ENCODE data around the gene ROCK2. TPM values are rescaled to one million over a fixed set of nuclear protein-coding genes. Genes with fewer than 3 reads are reported as not detected.

The ROCK2 gene
- total and polyA plus RNA-seq, 2 donors (not counting 1 experiment from before 2014, with no cell fraction given), result 2.3 to 30.2 TPM

DNA sequence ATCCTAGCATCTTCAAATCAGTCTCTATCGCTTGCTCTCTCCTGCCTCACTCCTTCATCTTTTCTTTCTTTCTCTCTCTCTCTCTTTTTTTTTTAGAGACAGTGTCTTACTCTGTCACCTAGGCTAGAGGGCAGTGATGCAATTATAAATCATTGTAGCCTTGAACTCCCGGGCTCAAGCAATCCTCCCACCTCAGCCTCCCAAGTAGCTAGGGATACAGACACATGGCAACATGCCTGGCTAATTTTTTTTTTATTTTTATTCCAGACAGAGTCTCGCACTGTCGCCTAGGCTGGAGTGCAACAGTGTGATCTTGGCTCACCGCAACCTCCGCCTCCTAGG lies 199.7 kb downstream of the ROCK2 start:
- 96% methylated on average over 5 of the region's 6 CpGs for WGBS (ENCODE audit: insufficient coverage)
- DNase-seq (no peak), ATAC-seq (ENCODE audit: low read depth) (no peak)
- Histone ChIP-seq H3K9me3 (ENCODE audit: control extremely low read depth in 1 of 3, control insufficient read depth in 2 of 3, insufficient read depth in 1 of 3, low read length in 2 of 3) (peaks cover 0 to 6% (median 0%) of the 10 kb centered on the region in 3 donors), H3K4me1 (ENCODE audit: control insufficient read depth in 2 of 2, insufficient read depth in 2 of 2, low read length in 2 of 2) (peaks cover 0 to 4% of the 10 kb centered on the region in 2 donors), H3K79me2 (ENCODE audit: control insufficient read depth, insufficient read depth, low read length) (no peaks in the 10 kb centered on the region), H3K27ac (ENCODE audit: low read length in 2 of 2) (no peak overlapping the region), H3K4me3 (ENCODE audit: control extremely low read depth in 1 of 5, extremely low read depth in 1 of 5, insufficient read depth in 1 of 5, low read depth in 2 of 5, low read length in 4 of 5) (no peak overlapping the region), H3K27me3 (replicated peaks in 1 of 4; ENCODE audit: control extremely low read depth in 1 of 4, control insufficient read depth in 3 of 4, insufficient read depth in 4 of 4, low read length in 3 of 4) (no peaks in the 10 kb centered on the region), H2AFZ (ENCODE audit: insufficient read depth, low read depth, low read length, poor library complexity, severe bottlenecking) (no peak overlapping the region), H3K36me3 (replicated peaks in 1 of 2; ENCODE audit: control extremely low read depth in 1 of 2, control insufficient read depth in 1 of 2, extremely low read depth in 1 of 2, insufficient read depth in 2 of 2, low read length in 1 of 2) (no peaks in the 10 kb centered on the region), H3K9ac (ENCODE audit: low read length) (no peak overlapping the region), H4K20me1 (ENCODE audit: control insufficient read depth, insufficient read depth, low read length, poor library complexity, severe bottlenecking) (no peaks in the 10 kb centered on the region), H3K4me2 (replicated peaks; ENCODE audit: low read depth, low read length, poor library complexity, severe bottlenecking) (no peak overlapping the region)
- Mint-ChIP-seq H3K27ac (no peak overlapping the region), H3K4me1 (peaks cover 5% of the 10 kb centered on the region), H3K27me3 (peaks cover 18% of the 10 kb centered on the region), H3K9me3 (ENCODE audit: insufficient read depth) (no peaks in the 10 kb centered on the region), H3K4me3 (no peak overlapping the region)
- intact Hi-C loops (cut with micrococcal nuclease), result no loop called here
- CTCF ChIA-PET, result interaction anchor here (6.6 kb wide), 1 partner anchor 12 kb away, joined by 39 read pairs; a partner anchor contains a TSS
- POLR2A ChIA-PET, result interaction anchor here (0.7 kb wide), 1 partner anchor 647 kb away, joined by 3 read pairs; no protein-coding TSS in a partner anchor
- TF ChIP-seq EZH2 (IDR thresholded peaks at IDR 0.05; ENCODE audit: borderline replicate concordance, insufficient read depth, low read depth, low read length, poor library complexity, severe bottlenecking), result no peak
- TF ChIP-seq, protein P1, sequence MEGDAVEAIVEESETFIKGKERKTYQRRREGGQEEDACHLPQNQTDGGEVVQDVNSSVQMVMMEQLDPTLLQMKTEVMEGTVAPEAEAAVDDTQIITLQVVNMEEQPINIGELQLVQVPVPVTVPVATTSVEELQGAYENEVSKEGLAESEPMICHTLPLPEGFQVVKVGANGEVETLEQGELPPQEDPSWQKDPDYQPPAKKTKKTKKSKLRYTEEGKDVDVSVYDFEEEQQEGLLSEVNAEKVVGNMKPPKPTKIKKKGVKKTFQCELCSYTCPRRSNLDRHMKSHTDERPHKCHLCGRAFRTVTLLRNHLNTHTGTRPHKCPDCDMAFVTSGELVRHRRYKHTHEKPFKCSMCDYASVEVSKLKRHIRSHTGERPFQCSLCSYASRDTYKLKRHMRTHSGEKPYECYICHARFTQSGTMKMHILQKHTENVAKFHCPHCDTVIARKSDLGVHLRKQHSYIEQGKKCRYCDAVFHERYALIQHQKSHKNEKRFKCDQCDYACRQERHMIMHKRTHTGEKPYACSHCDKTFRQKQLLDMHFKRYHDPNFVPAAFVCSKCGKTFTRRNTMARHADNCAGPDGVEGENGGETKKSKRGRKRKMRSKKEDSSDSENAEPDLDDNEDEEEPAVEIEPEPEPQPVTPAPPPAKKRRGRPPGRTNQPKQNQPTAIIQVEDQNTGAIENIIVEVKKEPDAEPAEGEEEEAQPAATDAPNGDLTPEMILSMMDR (IDR thresholded peaks at IDR 0.05), result no peak

DNA sequence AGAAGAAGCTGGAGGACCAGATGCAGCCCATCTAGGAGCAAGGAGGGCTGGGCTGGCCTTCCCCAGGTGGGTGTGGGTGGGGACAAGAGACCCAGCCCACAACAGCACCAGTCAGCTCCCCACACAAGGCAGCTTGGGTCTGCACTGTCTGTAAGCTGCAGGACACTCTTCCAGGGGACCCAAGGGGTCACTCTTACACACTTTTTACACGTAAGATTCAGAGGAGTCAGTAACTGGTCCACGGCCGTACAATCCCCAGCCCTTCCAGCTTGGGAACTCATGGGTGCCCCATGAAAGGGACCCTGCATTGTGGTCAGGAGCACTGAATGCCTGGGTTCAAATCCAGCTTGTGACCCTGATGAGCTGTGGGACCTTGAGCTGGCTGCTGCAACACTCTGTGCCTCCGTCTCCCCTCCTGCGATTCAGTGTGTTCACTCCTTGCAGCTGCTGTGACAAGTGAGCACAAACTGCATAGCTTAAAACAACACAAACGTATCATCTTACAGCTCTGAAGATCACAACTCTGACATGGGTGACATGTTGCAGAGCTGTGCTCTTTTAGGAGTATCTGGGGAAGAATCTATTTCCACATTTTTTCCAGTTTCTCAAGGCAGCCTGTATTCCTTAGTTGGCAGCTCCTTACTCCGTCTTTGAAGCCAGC lies 200.2 kb downstream of the ROCK2 start:
- Histone ChIP-seq H3K36me3 (replicated peaks in 1 of 2; ENCODE audit: control extremely low read depth in 1 of 2, control insufficient read depth in 1 of 2, extremely low read depth in 1 of 2, insufficient read depth in 2 of 2, low read length in 1 of 2) (no peaks in the 10 kb centered on the region), H3K4me2 (replicated peaks; ENCODE audit: low read depth, low read length, poor library complexity, severe bottlenecking) (no peak overlapping the region), H3K27me3 (replicated peaks in 1 of 4; ENCODE audit: control extremely low read depth in 1 of 4, control insufficient read depth in 3 of 4, insufficient read depth in 4 of 4, low read length in 3 of 4) (no peaks in the 10 kb centered on the region), H3K79me2 (ENCODE audit: control insufficient read depth, insufficient read depth, low read length) (no peaks in the 10 kb centered on the region), H3K27ac (ENCODE audit: low read length in 2 of 2) (no peak overlapping the region), H3K9ac (ENCODE audit: low read length) (no peak overlapping the region), H4K20me1 (ENCODE audit: control insufficient read depth, insufficient read depth, low read length, poor library complexity, severe bottlenecking) (no peaks in the 10 kb centered on the region), H2AFZ (ENCODE audit: insufficient read depth, low read depth, low read length, poor library complexity, severe bottlenecking) (no peak overlapping the region), H3K4me1 (ENCODE audit: control insufficient read depth in 2 of 2, insufficient read depth in 2 of 2, low read length in 2 of 2) (peaks cover 0 to 4% of the 10 kb centered on the region in 2 donors), H3K4me3 (ENCODE audit: control extremely low read depth in 1 of 5, extremely low read depth in 1 of 5, insufficient read depth in 1 of 5, low read depth in 2 of 5, low read length in 4 of 5) (no peak overlapping the region), H3K9me3 (ENCODE audit: control extremely low read depth in 1 of 3, control insufficient read depth in 2 of 3, insufficient read depth in 1 of 3, low read length in 2 of 3) (peaks cover 0 to 6% (median 0%) of the 10 kb centered on the region in 3 donors)
- no peaks in the 10 kb centered on the region for H3K9me3 Mint-ChIP-seq (ENCODE audit: insufficient read depth)
- TF ChIP-seq, protein P1 (IDR thresholded peaks at IDR 0.05), result no peak
- no peak for TF ChIP-seq EZH2 (IDR thresholded peaks at IDR 0.05; ENCODE audit: borderline replicate concordance, insufficient read depth, low read depth, low read length, poor library complexity, severe bottlenecking)
- peaks cover 18% of the 10 kb centered on the region for H3K27me3 Mint-ChIP-seq
- no peak for DNase-seq
- intact Hi-C loops (cut with micrococcal nuclease), result no loop called here
- no peak overlapping the region for H3K4me3 Mint-ChIP-seq
- ATAC-seq (ENCODE audit: low read depth), result no peak
- peaks cover 5% of the 10 kb centered on the region for H3K4me1 Mint-ChIP-seq
- H3K27ac Mint-ChIP-seq, result no peak overlapping the region
- WGBS (ENCODE audit: insufficient coverage), result 99% methylated on average over 7 of the region's 7 CpGs
- CTCF ChIA-PET, result interaction anchor here (6.6 kb wide), 1 partner anchor 12 kb away, joined by 39 read pairs; a partner anchor contains a TSS
- POLR2A ChIA-PET, result interaction anchor here (0.7 kb wide), 1 partner anchor 647 kb away, joined by 3 read pairs; no protein-coding TSS in a partner anchor
